Central memory CD8-positive, alpha-beta T cell (primary cell): ENCODE data around the gene DENND4A.
A peak's percentile ranks its signal among the peaks of the same experiment; 100 is the strongest.

Experiments used
- ATAC-seq: fragments of 150-1000 bp; cut with Tn5 transposase; replicated peaks from 2 replicates; pipeline ENCODE4 v1.10.0; 2022; ENCODE audit warnings: mild to moderate bottlenecking, moderate FRiP score, moderate number of reproducible peaks; ENCODE audit not compliant: poor library complexity, severe bottlenecking; ENCODE audit errors: extremely low read depth
- DNase-seq, 2 donors: peaks; one replicate each; pipeline ENCODE4 v3.0.0; 2021; ENCODE audit warnings: low spot score in 2 of 2
- H3K27ac Mint-ChIP-seq: one replicate; pipeline ENCODE4 v1.8.0; 2022; ENCODE audit warnings: low read depth, mild to moderate bottlenecking, moderate library complexity, mixed read lengths
- H3K27me3 Mint-ChIP-seq: one replicate; pipeline ENCODE4 v1.8.0; 2022; ENCODE audit warnings: mixed read lengths
- H3K36me3 Mint-ChIP-seq: one replicate; pipeline ENCODE4 v1.8.0; 2022; ENCODE audit warnings: mild to moderate bottlenecking, moderate library complexity, mixed read lengths; ENCODE audit not compliant: insufficient read depth
- H3K4me1 Mint-ChIP-seq: one replicate; pipeline ENCODE4 v1.8.0; 2022; ENCODE audit warnings: mixed read lengths
- H3K4me3 Mint-ChIP-seq: one replicate; pipeline ENCODE4 v1.8.0; 2022; ENCODE audit warnings: mild to moderate bottlenecking, moderate library complexity, mixed read lengths
- H3K9me3 Mint-ChIP-seq: one replicate; pipeline ENCODE4 v1.8.0; 2022; ENCODE audit warnings: mixed read lengths

The DENND4A gene

DNA sequence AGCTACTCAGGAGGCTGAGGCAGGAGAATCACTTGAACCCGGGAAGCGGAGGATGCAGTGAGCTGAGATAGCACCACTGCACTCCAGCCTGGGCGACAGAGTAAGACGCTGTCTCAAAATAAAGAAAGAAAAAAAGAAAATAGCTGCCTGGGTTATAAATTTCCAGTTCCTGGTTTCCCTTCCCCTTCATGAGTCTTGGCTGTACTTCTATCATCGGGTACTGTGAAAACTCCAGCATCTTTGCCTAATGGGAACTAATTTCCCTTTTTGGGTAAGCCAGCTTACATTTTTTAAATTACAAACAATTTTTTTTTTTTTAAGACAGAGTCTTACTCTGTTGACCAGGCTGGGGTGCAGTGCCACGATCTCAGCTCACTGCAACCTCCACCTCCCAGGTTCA, 15.0 kb downstream of the DENND4A start:
- DNase-seq = no peak
- Mint-ChIP-seq H3K36me3 (peaks cover 30% of the 10 kb centered on the region), H3K9me3 (no peaks in the 10 kb centered on the region), H3K27me3 (no peaks in the 10 kb centered on the region), H3K4me3 (no peak overlapping the region), H3K27ac (peak overlapping the region; percentile 13), H3K4me1 (peaks cover 33% of the 10 kb centered on the region)
- ATAC-seq = no peak

DNA sequence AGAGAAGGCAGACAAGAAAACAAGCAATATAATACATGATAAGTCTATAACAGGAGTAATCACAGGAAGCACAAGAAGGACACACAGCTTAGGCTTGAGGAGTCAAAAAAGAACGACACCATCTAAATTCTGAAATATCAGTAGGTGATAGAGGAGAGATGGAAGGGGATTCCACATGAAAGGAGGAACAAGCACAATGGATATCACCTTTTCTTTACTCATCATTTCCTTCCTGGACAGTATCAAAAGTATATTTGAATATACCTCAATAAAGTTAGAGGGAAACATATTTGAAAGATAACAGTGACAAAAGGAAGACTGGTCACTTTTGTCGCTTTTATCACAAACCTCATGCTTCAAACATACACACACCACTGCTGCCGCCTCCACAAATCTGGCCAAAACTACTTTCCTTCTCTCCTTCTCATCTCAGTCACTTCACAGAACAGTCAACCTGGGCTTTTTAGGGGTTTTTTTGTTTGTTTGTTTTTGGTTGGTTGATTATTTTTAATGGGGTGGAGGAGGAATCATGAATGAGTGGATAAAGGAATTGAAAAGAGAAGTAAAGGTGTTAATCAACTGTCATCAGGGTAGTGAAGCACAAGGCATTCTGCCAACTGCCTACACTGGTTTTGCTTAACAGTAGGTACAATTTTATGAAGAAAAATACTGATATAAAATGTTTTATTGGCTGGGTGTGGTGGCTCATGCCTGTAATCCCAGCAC, 18.5 kb downstream of the DENND4A start:
- Mint-ChIP-seq H3K4me3 (peak overlapping the region; percentile 6), H3K27me3 (no peaks in the 10 kb centered on the region), H3K4me1 (peaks cover 45% of the 10 kb centered on the region), H3K27ac (peak overlapping the region; percentile 70), H3K9me3 (no peaks in the 10 kb centered on the region), H3K36me3 (peaks cover 34% of the 10 kb centered on the region)
- no peak for DNase-seq
- ATAC-seq = peak; percentile 22

DNA sequence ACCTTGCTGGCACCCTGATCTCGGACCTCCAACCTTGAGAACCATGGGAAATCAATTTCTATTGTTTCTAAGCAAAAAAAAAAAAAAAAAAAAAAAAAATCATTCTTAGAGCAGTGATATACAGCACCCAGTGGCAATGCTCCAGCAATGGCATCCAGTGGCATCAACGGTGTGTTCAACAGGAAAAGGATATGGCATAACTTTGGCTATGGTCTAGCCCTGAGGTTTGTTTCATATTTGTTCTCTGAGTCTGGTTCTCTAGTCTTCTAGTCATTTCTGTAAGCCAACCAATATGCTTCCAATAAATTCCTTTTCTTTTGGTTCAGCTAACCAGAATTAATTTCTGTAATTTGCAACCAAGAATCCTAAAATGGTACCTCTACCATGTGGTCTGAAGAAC, 19.2 kb downstream of the DENND4A start:
- peak overlapping the region; percentile 70 for H3K27ac Mint-ChIP-seq

DNA sequence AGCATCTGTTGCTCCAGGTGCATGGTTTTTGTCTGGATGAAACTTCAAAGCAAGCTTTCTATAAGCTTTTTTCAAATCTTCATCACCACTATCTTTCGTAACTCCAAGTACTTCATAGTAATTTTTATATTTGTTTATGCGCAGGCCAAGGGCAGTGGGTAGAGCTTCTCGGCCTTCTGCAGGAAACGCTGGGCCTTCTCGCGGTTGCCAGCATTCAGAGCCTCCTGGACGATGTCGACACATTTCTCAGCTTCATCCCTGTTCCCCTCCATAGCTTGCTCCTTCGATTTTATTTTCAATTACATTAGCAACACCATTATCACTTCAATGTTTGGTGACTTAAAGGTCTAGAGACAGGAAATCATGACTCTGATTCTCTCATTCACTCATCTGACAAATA, 20.2 kb downstream of the DENND4A start:
- DNase-seq = no peak
- H3K4me1 Mint-ChIP-seq = peaks cover 55% of the 10 kb centered on the region
- H3K27ac Mint-ChIP-seq = peak overlapping the region; percentile 76
- no peak overlapping the region for H3K4me3 Mint-ChIP-seq
- H3K9me3 Mint-ChIP-seq = no peaks in the 10 kb centered on the region
- ATAC-seq = no peak
- H3K36me3 Mint-ChIP-seq = peaks cover 32% of the 10 kb centered on the region
- no peaks in the 10 kb centered on the region for H3K27me3 Mint-ChIP-seq

More for the DNA sequence above, 19.2 kb downstream of the DENND4A start:
- ATAC-seq (peak; percentile 54), DNase-seq (no peak)
- H3K36me3 Mint-ChIP-seq = peaks cover 33% of the 10 kb centered on the region
- no peaks in the 10 kb centered on the region for H3K27me3 Mint-ChIP-seq
- peak overlapping the region; percentile 6 for H3K4me3 Mint-ChIP-seq
- peaks cover 44% of the 10 kb centered on the region for H3K4me1 Mint-ChIP-seq
- no peaks in the 10 kb centered on the region for H3K9me3 Mint-ChIP-seq

DNA sequence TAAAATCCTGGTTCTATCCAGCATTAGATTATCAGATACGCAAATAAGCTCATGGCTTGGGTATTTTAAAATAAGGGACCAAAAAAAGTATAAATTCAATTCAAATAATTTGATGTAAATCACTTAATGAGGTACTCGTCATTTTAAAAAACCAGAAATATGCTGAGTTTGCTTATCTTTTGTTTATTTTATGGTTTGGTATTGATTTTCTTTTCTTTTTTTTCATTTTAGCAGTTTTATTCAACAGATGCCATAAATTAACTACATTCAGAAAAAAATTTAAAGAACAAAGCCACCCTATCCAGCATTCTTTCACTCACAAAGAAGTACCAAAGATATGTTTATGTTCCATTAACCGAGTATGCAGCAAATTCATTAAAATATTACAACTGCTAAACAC, 22.6 kb downstream of the DENND4A start:
- no peak overlapping the region for H3K4me3 Mint-ChIP-seq
- peaks cover 57% of the 10 kb centered on the region for H3K4me1 Mint-ChIP-seq
- H3K36me3 Mint-ChIP-seq = peaks cover 25% of the 10 kb centered on the region
- H3K9me3 Mint-ChIP-seq = no peaks in the 10 kb centered on the region
- DNase-seq (no peak), ATAC-seq (no peak)
- no peak overlapping the region for H3K27ac Mint-ChIP-seq
- H3K27me3 Mint-ChIP-seq = no peaks in the 10 kb centered on the region

DNA sequence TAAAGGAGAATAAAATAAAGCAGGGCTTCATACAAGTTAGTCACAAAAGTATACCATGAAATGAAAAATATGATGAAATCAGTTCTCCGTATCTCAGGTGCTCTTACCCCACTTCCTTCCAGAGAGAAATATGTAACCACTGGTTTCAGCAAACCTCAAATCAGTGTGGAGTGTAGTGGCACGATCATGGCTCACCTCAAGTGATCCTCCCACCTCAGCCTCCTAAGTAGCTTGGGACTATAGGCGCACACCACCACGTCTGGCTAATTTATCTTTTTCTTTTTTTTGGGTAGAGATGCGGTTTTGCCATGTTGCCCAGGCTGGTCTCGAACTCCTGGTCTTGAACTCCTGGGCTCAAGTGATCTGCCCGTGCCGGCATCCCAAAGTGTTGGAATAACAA, 24.2 kb downstream of the DENND4A start:
- H3K4me1 Mint-ChIP-seq = peaks cover 53% of the 10 kb centered on the region
- peaks cover 19% of the 10 kb centered on the region for H3K36me3 Mint-ChIP-seq
- no peak overlapping the region for H3K27ac Mint-ChIP-seq
- H3K4me3 Mint-ChIP-seq = no peak overlapping the region
- DNase-seq = no peak
- no peak for ATAC-seq
- no peaks in the 10 kb centered on the region for H3K27me3 Mint-ChIP-seq
- no peaks in the 10 kb centered on the region for H3K9me3 Mint-ChIP-seq

DNA sequence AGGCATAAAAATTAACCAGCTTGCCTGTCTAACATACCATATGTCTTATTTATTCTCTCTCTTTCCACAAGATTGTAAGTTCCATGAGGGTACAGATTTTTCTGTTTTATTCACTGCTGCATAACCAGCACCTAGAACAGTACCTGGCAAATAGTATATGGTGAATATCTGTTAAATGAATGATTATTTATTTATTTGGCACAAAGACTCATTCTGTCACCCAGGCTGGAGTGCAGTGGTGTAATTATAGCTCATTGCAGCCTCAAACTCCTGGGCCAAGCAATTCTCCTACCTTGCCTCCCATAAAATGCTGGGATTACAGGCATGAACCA, 24.9 kb downstream of the DENND4A start:
- peaks cover 17% of the 10 kb centered on the region for H3K36me3 Mint-ChIP-seq
- H3K27ac Mint-ChIP-seq = no peak overlapping the region
- ATAC-seq = no peak

DNA sequence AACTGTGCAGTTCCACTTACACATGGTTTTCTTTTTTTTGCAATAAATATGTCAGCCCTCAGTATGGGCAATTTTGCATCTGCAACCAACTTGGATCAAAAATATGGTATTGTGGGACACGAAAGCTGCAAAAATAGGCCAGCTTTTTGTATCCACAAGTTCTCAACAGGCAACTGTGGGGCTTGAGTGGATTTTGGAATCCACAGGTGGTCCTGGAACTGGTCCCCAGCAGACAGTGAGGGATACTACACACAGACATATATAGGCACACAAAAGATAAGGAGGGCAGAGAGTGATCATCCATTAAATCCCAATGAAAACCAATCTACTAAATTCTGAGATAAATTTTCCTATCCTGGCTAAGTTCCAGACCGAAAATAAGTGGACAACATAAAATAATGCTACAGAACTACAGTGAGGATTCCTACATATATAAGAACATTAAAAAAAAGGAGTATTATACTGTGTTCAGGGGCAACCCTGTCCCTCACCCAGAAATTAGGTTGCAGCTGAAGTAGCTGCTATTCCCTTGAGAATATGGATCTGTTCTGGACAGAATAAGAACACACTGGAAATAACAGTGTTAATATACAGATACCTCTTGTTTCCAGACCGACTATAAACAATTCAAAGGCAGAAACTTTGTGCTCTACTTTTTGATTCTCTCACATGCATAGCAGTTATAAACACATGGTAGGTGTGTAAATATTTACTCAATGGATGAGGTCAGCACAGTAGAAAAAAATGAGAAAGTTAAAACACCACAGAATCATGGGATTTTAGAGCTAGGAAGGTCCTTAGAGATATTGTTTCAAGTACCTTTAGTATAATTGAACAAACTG, 25.4 kb downstream of the DENND4A start:
- Mint-ChIP-seq H3K4me3 (no peak overlapping the region), H3K27me3 (no peaks in the 10 kb centered on the region), H3K27ac (no peak overlapping the region), H3K36me3 (peaks cover 17% of the 10 kb centered on the region), H3K4me1 (peaks cover 55% of the 10 kb centered on the region), H3K9me3 (no peaks in the 10 kb centered on the region)
- DNase-seq (no peak), ATAC-seq (no peak)

More for the DNA sequence above, 24.9 kb downstream of the DENND4A start:
- DNase-seq = no peak
- Mint-ChIP-seq H3K9me3 (no peaks in the 10 kb centered on the region), H3K27me3 (no peaks in the 10 kb centered on the region), H3K4me1 (peaks cover 58% of the 10 kb centered on the region), H3K4me3 (no peak overlapping the region)

DNA sequence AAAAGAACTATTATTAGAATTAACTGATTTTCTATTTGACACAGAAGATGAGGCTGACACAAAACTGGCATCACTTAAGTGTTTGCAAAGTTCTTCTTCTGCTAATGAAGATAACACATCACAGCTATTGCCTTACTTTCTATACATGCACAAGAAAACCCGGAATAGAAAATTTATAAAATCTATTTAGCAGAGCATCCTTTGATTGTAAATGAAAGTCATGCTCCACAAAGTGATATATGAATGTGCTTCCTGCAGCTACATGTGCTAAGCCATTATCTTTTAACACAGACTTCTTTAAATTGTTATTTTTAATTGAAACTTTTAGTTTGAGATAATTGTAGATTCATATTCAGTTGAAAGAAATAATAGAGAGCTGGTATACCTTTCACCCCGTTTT, 27.0 kb downstream of the DENND4A start:
- Mint-ChIP-seq H3K27me3 (no peaks in the 10 kb centered on the region), H3K27ac (no peak overlapping the region), H3K36me3 (peaks cover 10% of the 10 kb centered on the region), H3K9me3 (no peaks in the 10 kb centered on the region), H3K4me3 (no peak overlapping the region), H3K4me1 (peaks cover 52% of the 10 kb centered on the region)
- ATAC-seq (no peak), DNase-seq (no peak)

DNA sequence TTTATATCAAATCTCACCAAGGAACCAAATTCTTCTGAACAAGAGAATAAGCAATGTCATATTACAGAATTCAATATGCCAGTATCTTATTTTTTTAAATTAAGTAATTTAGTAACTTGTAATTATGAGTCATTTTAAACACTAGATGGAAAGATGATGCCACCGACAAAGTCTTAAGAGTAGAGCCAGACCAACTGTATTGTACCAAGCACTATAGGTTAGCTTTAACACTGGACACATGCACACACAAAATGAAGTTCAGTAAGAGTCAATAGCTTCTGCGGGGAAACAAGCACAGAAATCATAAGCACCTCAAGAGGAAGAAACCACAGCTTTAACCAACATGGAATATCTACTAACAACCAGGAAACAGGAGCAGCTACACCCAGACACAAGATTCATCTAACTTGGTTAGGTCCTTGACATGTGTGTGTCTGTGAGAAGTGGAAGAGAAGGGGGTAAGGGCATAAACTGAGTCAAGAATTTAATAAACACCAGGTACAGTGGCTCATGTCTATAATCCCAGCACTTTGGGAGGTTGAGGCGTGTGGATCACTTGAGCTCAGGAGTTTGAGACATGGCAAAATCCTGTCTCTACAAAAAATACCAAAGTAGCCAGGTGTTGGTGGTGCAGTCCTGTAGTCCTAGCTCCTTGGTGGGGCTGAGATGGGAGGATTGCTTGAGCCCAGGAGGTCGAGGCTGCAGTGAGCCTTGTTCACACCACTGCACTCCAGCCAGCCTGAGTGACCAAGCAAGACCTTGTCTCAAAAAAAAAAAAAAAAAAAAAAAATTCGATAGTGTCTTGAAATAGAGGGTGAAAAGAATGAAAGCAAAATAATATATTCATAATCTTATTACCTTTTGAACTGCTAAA, 28.9 kb downstream of the DENND4A start:
- H3K27ac Mint-ChIP-seq = peak overlapping the region; percentile 36
- peaks cover 14% of the 10 kb centered on the region for H3K36me3 Mint-ChIP-seq
- peak overlapping the region; percentile 40 for H3K4me3 Mint-ChIP-seq
- no peaks in the 10 kb centered on the region for H3K27me3 Mint-ChIP-seq
- H3K9me3 Mint-ChIP-seq = no peaks in the 10 kb centered on the region
- peaks cover 48% of the 10 kb centered on the region for H3K4me1 Mint-ChIP-seq
- DNase-seq (no peak), ATAC-seq (no peak)

DNA sequence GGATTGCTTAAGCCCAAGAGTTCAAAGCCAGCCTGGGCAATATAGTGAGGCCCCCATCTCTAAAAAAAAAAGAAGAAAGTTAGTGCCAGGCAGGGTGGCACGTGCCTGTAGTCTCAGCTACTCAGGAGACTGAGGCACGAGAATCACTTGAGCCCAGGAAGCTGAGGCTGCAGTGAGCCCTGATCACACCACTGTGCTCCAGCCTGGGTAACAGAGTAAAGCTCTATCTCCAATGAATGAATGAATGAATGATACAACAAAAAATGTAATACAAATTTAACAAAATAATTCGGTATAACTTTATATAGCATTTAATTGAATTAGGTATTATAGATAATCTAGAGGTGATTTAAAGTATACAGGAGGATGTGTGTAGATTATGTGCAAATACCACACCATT, 29.7 kb downstream of the DENND4A start:
- H3K27ac Mint-ChIP-seq = peak overlapping the region; percentile 36
- H3K27me3 Mint-ChIP-seq = no peaks in the 10 kb centered on the region
- peaks cover 41% of the 10 kb centered on the region for H3K4me1 Mint-ChIP-seq
- no peaks in the 10 kb centered on the region for H3K9me3 Mint-ChIP-seq
- peaks cover 11% of the 10 kb centered on the region for H3K36me3 Mint-ChIP-seq
- DNase-seq (no peak), ATAC-seq (no peak)
- H3K4me3 Mint-ChIP-seq = no peak overlapping the region

DNA sequence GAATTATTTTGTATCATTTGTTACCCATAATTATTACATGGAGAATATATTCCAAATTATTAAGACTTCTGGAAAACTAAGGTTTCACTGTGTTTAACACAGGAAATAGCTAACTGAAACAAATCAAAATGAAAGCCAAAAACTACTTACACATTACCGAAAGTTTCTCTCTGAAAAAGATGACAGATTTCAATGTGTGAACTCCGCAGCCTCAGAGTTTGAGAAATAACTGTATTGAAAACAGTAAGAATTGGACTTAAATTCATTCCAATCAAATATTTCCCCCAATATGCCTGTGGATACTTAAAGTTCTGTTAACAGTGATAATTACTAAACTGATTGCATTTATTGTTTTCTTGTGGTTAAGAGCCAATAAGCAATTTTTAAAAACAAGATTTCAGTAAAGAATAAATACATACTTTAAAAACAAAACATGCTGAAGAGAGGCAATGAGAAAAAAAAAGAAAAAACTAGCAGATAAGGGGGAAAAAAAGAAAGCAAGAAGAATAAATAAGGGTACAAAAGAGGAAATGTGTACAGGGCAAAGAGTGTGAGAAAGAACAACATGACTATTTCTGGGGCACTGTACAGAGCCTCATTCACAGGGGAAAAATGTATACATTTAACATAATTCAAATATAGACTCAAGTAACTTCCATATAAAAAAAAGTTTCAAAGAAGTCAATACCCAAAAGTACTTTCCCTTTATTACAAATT, 30.7 kb downstream of the DENND4A start:
- H3K27me3 Mint-ChIP-seq = no peaks in the 10 kb centered on the region
- peaks cover 13% of the 10 kb centered on the region for H3K36me3 Mint-ChIP-seq
- peak overlapping the region; percentile 63 for H3K4me3 Mint-ChIP-seq
- peaks cover 30% of the 10 kb centered on the region for H3K4me1 Mint-ChIP-seq
- H3K9me3 Mint-ChIP-seq = no peaks in the 10 kb centered on the region
- peak overlapping the region; percentile 95 for H3K27ac Mint-ChIP-seq
- ATAC-seq = peak; percentile 64
- DNase-seq = no peak
